Lower leg skin (tissue), 4 donors: ENCODE measurements around the gene LCE2A. TPM values are rescaled to one million over a fixed set of nuclear protein-coding genes. Genes with fewer than 3 reads are reported as not detected.
"Not testable (repeated sequence)": the region's sequence is repeated elsewhere in the genome, so short reads cannot be mapped to it uniquely, and the experiment has no call there.

Experiments used
- DNase-seq, 2 donors: peaks; one replicate each; pipeline ENCODE4 v3.0.0-alpha.2; 2019; ENCODE audit warnings: low spot score in 2 of 2
- H3K4me3 ChIP-seq: fragments of 200-600 bp; sonication (generic); 2 replicates; pipeline ENCODE4 v1.5.1; 2017; ENCODE audit warnings: mild to moderate bottlenecking, low read depth; ENCODE audit not compliant: poor library complexity, severe bottlenecking
- CTCF ChIP-seq, 3 donors: fragments of 450-650 bp; IDR thresholded peaks; one replicate each; pipeline ENCODE4 v1.5.1; 2016; ENCODE audit warnings: antibody characterized with exemption in 3 of 3, mild to moderate bottlenecking in 3 of 3, moderate library complexity in 2 of 3
- POLR2A ChIP-seq, 2 donors: fragments of 450-650 bp; IDR thresholded peaks; one replicate each; pipeline ENCODE4 v1.6.1; 2016 to 2017; ENCODE audit warnings: antibody characterized with exemption in 2 of 2, mild to moderate bottlenecking in 1 of 2, moderate library complexity in 1 of 2
- WGBS, 2 donors: methylation state at CpG; one replicate each; pipeline ENCODE4 v1.1.5; 2018; 5-methylcytosine and 5-hydroxymethylcytosine counted together
- intact Hi-C: fragments of 100-400 bp; cut with DNase I; formaldehyde crosslinking; loops from one replicate; pipeline ENCODE4 v1.15.0; 2023; ENCODE audit warnings: low total_unique reads
- total RNA-seq, 4 donors: library from RNA; depleted of rRNA; stranded (reverse); fragments of >200 nt; gene quantifications; one replicate each; pipeline ENCODE4 v1.1.0, GENCODE V29; 2016

The LCE2A gene, protein sequence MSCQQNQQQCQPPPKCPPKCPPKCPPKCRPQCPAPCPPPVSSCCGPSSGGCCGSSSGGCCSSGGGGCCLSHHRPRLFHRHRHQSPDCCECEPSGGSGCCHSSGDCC
- 100 to 1,000 TPM; 243 to 569 (median 350) TPM for total RNA-seq

GRCh38 chr1:152697701-152698600, at the start of gene LCE2A:
LCE2A (plus strand) TSS chr1:152698345; CDS start chr1:152698902, 557 bp downstream.
- intact Hi-C loops: no loop called here
- no peak for TF ChIP-seq POLR2A (IDR thresholded peaks at IDR 0.05)
- no peak within 1 kb of the TSS for H3K4me3 ChIP-seq
- no peak for DNase-seq
- 45 to 46% methylated on average over 4 of the region's 4 CpGs for WGBS, 2 donors

DNA sequence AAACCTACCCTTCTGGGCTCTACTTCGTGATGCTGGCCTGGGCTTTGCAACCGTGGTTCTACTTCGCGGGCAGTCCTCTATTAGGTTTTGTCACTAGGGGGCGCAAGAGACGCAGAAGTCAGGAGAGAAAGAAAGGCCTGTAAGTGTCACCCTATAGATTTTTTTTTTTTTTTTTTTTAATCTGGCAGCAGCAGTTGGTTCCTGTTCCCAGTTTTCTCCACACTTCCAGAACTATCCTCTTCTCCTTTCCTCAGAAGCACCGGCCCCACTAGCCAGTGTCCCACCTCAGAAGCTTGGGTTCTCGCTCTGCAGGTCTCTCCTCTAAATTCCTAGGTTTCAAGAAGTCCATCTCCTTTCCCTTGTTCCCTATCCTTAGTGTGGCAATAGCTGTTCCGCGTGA, 44.0 kb upstream of the LCE2A start:
- TF ChIP-seq CTCF (IDR thresholded peaks at IDR 0.05): no peak
- TF ChIP-seq POLR2A (IDR thresholded peaks at IDR 0.05): no peak
- WGBS, 2 donors: 32% methylated on average over 10 of the region's 10 CpGs
- peak in 1 of 2 donors; percentile 22 for DNase-seq
- H3K4me3 ChIP-seq: no peak overlapping the region
- intact Hi-C loops: loop anchor here (10.0 kb wide), 1 partner anchor 291 kb away; the partner anchor contains the start of gene SPRR5

GRCh38 chr1:152656459-152656858, 41.7 kb upstream of the LCE2A start:
- DNase-seq: no peak
- TF ChIP-seq POLR2A (IDR thresholded peaks at IDR 0.05) (no peak), CTCF (IDR thresholded peaks at IDR 0.05) (no peak)
- intact Hi-C loops: loop anchor here (10.0 kb wide), 1 partner anchor 288 kb away; the partner anchor contains the start of gene SPRR5
- H3K4me3 ChIP-seq: no peak overlapping the region
- 58 to 62% methylated on average over 2 of the region's 2 CpGs for WGBS, 2 donors

DNA sequence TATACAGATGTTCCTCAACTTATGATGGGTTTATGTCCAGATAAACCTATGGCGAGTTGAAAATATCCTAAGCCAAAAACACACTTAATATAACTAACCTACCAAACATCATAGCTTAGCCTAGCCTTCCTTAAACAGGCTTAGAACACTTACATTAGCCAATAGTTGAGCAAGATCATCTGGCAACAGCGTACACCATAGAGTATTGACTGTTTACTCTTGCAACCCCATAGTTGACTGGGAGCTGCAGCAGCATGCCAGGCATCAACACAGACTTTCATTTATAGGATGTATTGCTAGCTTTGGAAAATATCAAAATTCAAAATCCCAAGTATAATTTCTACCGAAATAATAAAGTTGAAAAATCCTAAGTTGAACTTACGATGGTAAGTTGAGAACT, 40.5 kb upstream of the LCE2A start:
- no peak overlapping the region for H3K4me3 ChIP-seq
- no peak for TF ChIP-seq CTCF (IDR thresholded peaks at IDR 0.05)
- TF ChIP-seq POLR2A (IDR thresholded peaks at IDR 0.05): no peak
- DNase-seq: no peak
- intact Hi-C loops: loop anchor here (10.0 kb wide), 1 partner anchor 287 kb away; the partner anchor contains the start of gene SPRR5
- WGBS, 2 donors: 86 to 88% methylated on average over 4 of the region's 4 CpGs

- intact Hi-C loops: loop anchor here (10.0 kb wide), 1 partner anchor 286 kb away; the partner anchor contains the start of gene SPRR5
- DNase-seq: no peak
- WGBS, 2 donors: 82 to 90% methylated on average over 3 of the region's 3 CpGs
- H3K4me3 ChIP-seq: no peak overlapping the region
- TF ChIP-seq POLR2A (IDR thresholded peaks at IDR 0.05) (no peak), CTCF (IDR thresholded peaks at IDR 0.05) (no peak)
Measured at GRCh38 chr1:152658649-152659048, 39.5 kb upstream of the LCE2A start.

DNA sequence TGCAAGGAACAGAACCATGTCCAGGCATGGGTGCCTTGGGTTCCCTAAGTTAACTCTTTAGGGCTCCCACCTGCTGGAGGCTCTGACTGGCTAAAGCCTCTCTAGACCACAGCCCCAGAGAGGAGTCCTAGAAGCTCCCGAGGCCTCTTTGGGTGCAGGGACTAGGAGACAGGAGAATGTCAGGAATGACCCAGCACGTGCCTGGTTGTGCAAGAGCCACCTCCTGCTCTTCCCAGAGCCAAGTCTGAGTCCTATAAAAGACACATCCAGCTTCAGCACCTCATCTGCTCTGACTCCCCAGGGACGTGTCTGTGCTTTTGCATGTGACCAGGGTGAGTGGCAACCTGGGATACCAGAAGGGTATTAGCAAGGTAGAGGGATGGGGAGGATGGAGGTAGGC, 35.0 kb upstream of the LCE2A start, which contains the start of gene LCE2D:
Gene LCE2D, plus strand, starts transcription at position 283 of the 400 bp plus-strand sequence. CDS start 726 bp downstream, outside the sequence.
- intact Hi-C loops: no loop called here
- TF ChIP-seq POLR2A (IDR thresholded peaks at IDR 0.05): no peak
- no peak for TF ChIP-seq CTCF (IDR thresholded peaks at IDR 0.05)
- no peak within 1 kb of the TSS for H3K4me3 ChIP-seq
- no peak for DNase-seq
- 63 to 71% methylated on average over 3 of the region's 3 CpGs for WGBS, 2 donors

DNA sequence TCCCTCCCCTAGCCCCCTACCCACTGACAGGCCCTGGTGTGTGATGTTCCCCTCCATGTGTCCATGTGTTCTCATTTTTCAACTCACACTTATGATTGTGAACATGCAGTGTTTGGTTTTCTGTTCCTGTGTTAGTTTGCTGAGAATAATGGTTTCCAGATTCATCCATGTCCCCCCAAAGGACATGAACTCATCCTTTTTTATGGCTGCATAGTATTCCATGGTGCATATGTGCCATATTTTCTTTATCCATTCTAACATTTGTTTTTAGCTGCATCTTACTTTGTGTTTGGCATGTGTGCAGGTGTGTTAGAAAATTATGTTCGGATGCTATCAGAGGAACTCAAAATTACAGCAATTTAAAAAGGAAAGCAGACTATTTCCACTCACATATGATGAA, 32.0 kb upstream of the LCE2A start:
- DNase-seq, H3K4me3 ChIP-seq, intact Hi-C loops: not testable (repeated sequence)
- 88 to 94% methylated on average over 1 of the region's 1 CpG for WGBS, 2 donors
